Ovary (tissue), 3 donors: ENCODE results near the gene IFNA1.

ENCODE experiments used
- CTCF ChIP-seq, 3 donors: fragments of 450-650 bp in 2 of 3; fragments of 200-600 bp in 1 of 3; IDR thresholded peaks; one replicate each; pipeline versions ENCODE4 v1.5.1 to v1.8.0; 2016 to 2022; ENCODE audit warnings: antibody characterized with exemption in 3 of 3, mild to moderate bottlenecking in 1 of 3
- EP300 ChIP-seq: sonication (generic); formaldehyde crosslinking; IDR thresholded peaks from one replicate; pipeline ENCODE4 v1.6.1; 2017; ENCODE audit warnings: antibody characterized with exemption
- POLR2A ChIP-seq: fragments of 450-650 bp; IDR thresholded peaks from one replicate; pipeline ENCODE4 v1.6.1; 2017; ENCODE audit warnings: antibody characterized with exemption, mild to moderate bottlenecking, moderate library complexity
- donor health status: DM: no; HTN: no; CAD: no.

- TF ChIP-seq CTCF (IDR thresholded peaks at IDR 0.05) (no peak), EP300 (no peak), POLR2A (no peak)
Observed at GRCh38 chr9:21432672-21433425, 7.4 kb upstream of the IFNA1 start.
